Neural cell (in vitro differentiated cells): ENCODE results near the gene SLC22A5. TPM values are rescaled to one million over a fixed set of nuclear protein-coding genes. Genes with fewer than 3 reads are reported as not detected.
A peak's percentile ranks its signal among the peaks of the same experiment; 100 is the strongest.

Source experiments
- H2AFZ ChIP-seq: fragments of 200-600, 300-800 bp; sonication (generic), shearing (Covaris generic); 2 replicates; pipeline ENCODE4 v1.6.0; 2014; ENCODE audit warnings: low read depth, mild to moderate bottlenecking, antibody characterized with exemption, low read length, moderate library complexity
- H3F3A ChIP-seq: fragments of 200-600 bp; shearing (Covaris generic); 2 replicates; pipeline ENCODE4 v1.6.1; 2016; ENCODE audit warnings: mild to moderate bottlenecking, moderate library complexity, mixed read lengths, antibody characterized with exemption, low read length; ENCODE audit not compliant: insufficient read depth, poor library complexity, severe bottlenecking
- H3K27ac ChIP-seq: fragments of 200-600, 300-800 bp; sonication (generic), shearing (Covaris generic); 2 replicates; pipeline ENCODE4 v1.5.1; 2014; ENCODE audit warnings: mild to moderate bottlenecking, low read length, moderate library complexity
- H3K27me3 ChIP-seq: fragments of 300-800, 200-600 bp; sonication (generic), shearing (Covaris generic); 2 replicates; pipeline ENCODE4 v1.6.0; 2014; ENCODE audit warnings: mild to moderate bottlenecking, low read depth, low read length, moderate library complexity; ENCODE audit not compliant: insufficient read depth
- H3K36me3 ChIP-seq: fragments of 300-800, 200-600 bp; sonication (generic), shearing (Covaris generic); 2 replicates; pipeline ENCODE4 v1.5.1; 2014; ENCODE audit warnings: mild to moderate bottlenecking, antibody characterized with exemption, low read length, moderate library complexity; ENCODE audit not compliant: insufficient read depth
- H3K4me2 ChIP-seq: fragments of 300-800, 200-600 bp; sonication (generic), shearing (Covaris generic); 2 replicates; pipeline ENCODE4 v1.6.0; 2014; ENCODE audit warnings: mild to moderate bottlenecking, low read length
- H3K4me3 ChIP-seq: fragments of 300-800, 200-600 bp; sonication (generic), shearing (Covaris generic); 2 replicates; pipeline ENCODE4 v1.5.1; 2014; ENCODE audit warnings: mild to moderate bottlenecking, low read length, moderate library complexity
- H3K79me2 ChIP-seq: fragments of 200-600 bp; shearing (Covaris generic); replicated peaks from 2 replicates; pipeline ENCODE4 v1.6.0; 2014; ENCODE audit warnings: mild to moderate bottlenecking, low read length, moderate library complexity; ENCODE audit not compliant: insufficient read depth
- H3K9ac ChIP-seq: fragments of 300-800, 200-600 bp; sonication (generic), shearing (Covaris generic); 2 replicates; pipeline ENCODE4 v1.6.1; 2016; ENCODE audit warnings: mild to moderate bottlenecking, low read length, mixed read lengths
- H3K9me2 ChIP-seq: fragments of 200-600 bp; shearing (Covaris generic); 2 replicates; pipeline ENCODE4 v1.6.1; 2016; ENCODE audit warnings: mild to moderate bottlenecking, low read length, mixed read lengths; ENCODE audit not compliant: insufficient read depth
- H3K9me3 ChIP-seq: fragments of 200-600, 300-800 bp; sonication (generic), shearing (Covaris generic); 2 replicates; pipeline ENCODE4 v1.6.1; 2016; ENCODE audit warnings: mild to moderate bottlenecking, mixed run types, low read length, moderate library complexity, mixed read lengths
- H4K20me1 ChIP-seq: fragments of 200-600 bp; shearing (Covaris generic); 2 replicates; pipeline ENCODE4 v1.6.1; 2016; ENCODE audit warnings: mild to moderate bottlenecking, mixed run types; ENCODE audit not compliant: insufficient read depth
- EP300 ChIP-seq: fragments of 450-650 bp; conservative IDR thresholded peaks from 2 replicates; pipeline ENCODE4 v1.6.1; 2014; ENCODE audit warnings: antibody characterized with exemption, mild to moderate bottlenecking, moderate library complexity; ENCODE audit not compliant: poor library complexity, severe bottlenecking
- EZH2 ChIP-seq: fragments of 200-600, 300-800 bp; shearing (Covaris generic), sonication (generic); IDR thresholded peaks from 2 replicates; pipeline ENCODE4 v1.6.1; 2014; ENCODE audit warnings: antibody characterized with exemption, low read length, borderline replicate concordance, mild to moderate bottlenecking; ENCODE audit not compliant: insufficient read depth, poor library complexity, severe bottlenecking
- MXI1 ChIP-seq: fragments of 450-650 bp; conservative IDR thresholded peaks from 2 replicates; pipeline ENCODE4 v1.6.1; 2014; ENCODE audit warnings: antibody characterized with exemption, mild to moderate bottlenecking; ENCODE audit not compliant: poor library complexity, severe bottlenecking
- POLR2AphosphoS5 ChIP-seq: IDR thresholded peaks from 2 replicates; pipeline ENCODE4 v1.6.1; 2012
- RAD21 ChIP-seq: fragments of 450-650 bp; conservative IDR thresholded peaks from 2 replicates; pipeline ENCODE4 v1.6.1; 2014; ENCODE audit warnings: antibody characterized with exemption, mild to moderate bottlenecking, moderate library complexity
- SMC3 ChIP-seq: fragments of 450-650 bp; conservative IDR thresholded peaks from 2 replicates; pipeline ENCODE4 v1.6.1; 2014; ENCODE audit warnings: antibody characterized with exemption, mild to moderate bottlenecking, moderate library complexity; ENCODE audit not compliant: poor library complexity
- TAF1 ChIP-seq: IDR thresholded peaks from 2 replicates; pipeline ENCODE4 v1.6.1; 2012; ENCODE audit warnings: low read depth
- polyA plus RNA-seq: library from polyadenylated mRNA; depleted of rRNA; stranded (reverse); fragments of >200 nt; gene quantifications from 2 replicates; pipeline ENCODE4 v1.2.3, GENCODE V29; 2014
- TF ChIP-seq, protein P1 (sequence below): fragments of 450-650 bp; IDR thresholded peaks from 2 replicates; pipeline ENCODE4 v1.5.1; 2014; ENCODE audit warnings: antibody characterized with exemption, mild to moderate bottlenecking, moderate library complexity; ENCODE audit not compliant: poor library complexity, severe bottlenecking
- TF ChIP-seq, protein P2 (sequence below): IDR thresholded peaks from 2 replicates; pipeline ENCODE4 v1.6.1; 2012; ENCODE audit warnings: borderline replicate concordance

The SLC22A5 gene
- polyA plus RNA-seq, 1 donor from 2014 or later, result 5.5 TPM

- TF ChIP-seq EZH2, result no peak
- TF ChIP-seq POLR2AphosphoS5, result no peak
- TF ChIP-seq, protein P1, sequence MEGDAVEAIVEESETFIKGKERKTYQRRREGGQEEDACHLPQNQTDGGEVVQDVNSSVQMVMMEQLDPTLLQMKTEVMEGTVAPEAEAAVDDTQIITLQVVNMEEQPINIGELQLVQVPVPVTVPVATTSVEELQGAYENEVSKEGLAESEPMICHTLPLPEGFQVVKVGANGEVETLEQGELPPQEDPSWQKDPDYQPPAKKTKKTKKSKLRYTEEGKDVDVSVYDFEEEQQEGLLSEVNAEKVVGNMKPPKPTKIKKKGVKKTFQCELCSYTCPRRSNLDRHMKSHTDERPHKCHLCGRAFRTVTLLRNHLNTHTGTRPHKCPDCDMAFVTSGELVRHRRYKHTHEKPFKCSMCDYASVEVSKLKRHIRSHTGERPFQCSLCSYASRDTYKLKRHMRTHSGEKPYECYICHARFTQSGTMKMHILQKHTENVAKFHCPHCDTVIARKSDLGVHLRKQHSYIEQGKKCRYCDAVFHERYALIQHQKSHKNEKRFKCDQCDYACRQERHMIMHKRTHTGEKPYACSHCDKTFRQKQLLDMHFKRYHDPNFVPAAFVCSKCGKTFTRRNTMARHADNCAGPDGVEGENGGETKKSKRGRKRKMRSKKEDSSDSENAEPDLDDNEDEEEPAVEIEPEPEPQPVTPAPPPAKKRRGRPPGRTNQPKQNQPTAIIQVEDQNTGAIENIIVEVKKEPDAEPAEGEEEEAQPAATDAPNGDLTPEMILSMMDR, result no peak
- TF ChIP-seq MXI1, result no peak
- TF ChIP-seq EP300, result no peak
- TF ChIP-seq TAF1, result no peak
- TF ChIP-seq RAD21, result no peak
- TF ChIP-seq SMC3, result no peak
- TF ChIP-seq, protein P2, sequence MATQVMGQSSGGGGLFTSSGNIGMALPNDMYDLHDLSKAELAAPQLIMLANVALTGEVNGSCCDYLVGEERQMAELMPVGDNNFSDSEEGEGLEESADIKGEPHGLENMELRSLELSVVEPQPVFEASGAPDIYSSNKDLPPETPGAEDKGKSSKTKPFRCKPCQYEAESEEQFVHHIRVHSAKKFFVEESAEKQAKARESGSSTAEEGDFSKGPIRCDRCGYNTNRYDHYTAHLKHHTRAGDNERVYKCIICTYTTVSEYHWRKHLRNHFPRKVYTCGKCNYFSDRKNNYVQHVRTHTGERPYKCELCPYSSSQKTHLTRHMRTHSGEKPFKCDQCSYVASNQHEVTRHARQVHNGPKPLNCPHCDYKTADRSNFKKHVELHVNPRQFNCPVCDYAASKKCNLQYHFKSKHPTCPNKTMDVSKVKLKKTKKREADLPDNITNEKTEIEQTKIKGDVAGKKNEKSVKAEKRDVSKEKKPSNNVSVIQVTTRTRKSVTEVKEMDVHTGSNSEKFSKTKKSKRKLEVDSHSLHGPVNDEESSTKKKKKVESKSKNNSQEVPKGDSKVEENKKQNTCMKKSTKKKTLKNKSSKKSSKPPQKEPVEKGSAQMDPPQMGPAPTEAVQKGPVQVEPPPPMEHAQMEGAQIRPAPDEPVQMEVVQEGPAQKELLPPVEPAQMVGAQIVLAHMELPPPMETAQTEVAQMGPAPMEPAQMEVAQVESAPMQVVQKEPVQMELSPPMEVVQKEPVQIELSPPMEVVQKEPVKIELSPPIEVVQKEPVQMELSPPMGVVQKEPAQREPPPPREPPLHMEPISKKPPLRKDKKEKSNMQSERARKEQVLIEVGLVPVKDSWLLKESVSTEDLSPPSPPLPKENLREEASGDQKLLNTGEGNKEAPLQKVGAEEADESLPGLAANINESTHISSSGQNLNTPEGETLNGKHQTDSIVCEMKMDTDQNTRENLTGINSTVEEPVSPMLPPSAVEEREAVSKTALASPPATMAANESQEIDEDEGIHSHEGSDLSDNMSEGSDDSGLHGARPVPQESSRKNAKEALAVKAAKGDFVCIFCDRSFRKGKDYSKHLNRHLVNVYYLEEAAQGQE, result no peak
- no peak overlapping the region for H2AFZ ChIP-seq
- no peaks in the 10 kb centered on the region for H3K79me2 ChIP-seq
- no peak overlapping the region for H3K9ac ChIP-seq
- H3K9me2 ChIP-seq, result no peaks in the 10 kb centered on the region
- no peak overlapping the region for H3K27ac ChIP-seq
- H4K20me1 ChIP-seq, result no peaks in the 10 kb centered on the region
- H3K9me3 ChIP-seq, result no peaks in the 10 kb centered on the region
- H3K27me3 ChIP-seq, result no peaks in the 10 kb centered on the region
- H3F3A ChIP-seq, result no peaks in the 10 kb centered on the region
- peak overlapping the region; percentile 74 for H3K4me3 ChIP-seq
- H3K36me3 ChIP-seq, result no peaks in the 10 kb centered on the region
- H3K4me2 ChIP-seq, result no peak overlapping the region
These were observed 1.6 kb downstream of the SLC22A5 start for GRCh38 chr5:132370971-132371602.

- no peak overlapping the region for H3K4me3 ChIP-seq
- no peaks in the 10 kb centered on the region for H3K9me3 ChIP-seq
- no peak overlapping the region for H3K4me2 ChIP-seq
- H3K27me3 ChIP-seq, result no peaks in the 10 kb centered on the region
- no peaks in the 10 kb centered on the region for H3K9me2 ChIP-seq
- no peak overlapping the region for H2AFZ ChIP-seq
- H3K36me3 ChIP-seq, result no peaks in the 10 kb centered on the region
- no peaks in the 10 kb centered on the region for H4K20me1 ChIP-seq
- H3K9ac ChIP-seq, result no peak overlapping the region
- H3K27ac ChIP-seq, result no peak overlapping the region
- no peak for TF ChIP-seq POLR2AphosphoS5
- no peak for TF ChIP-seq RAD21
- no peak for TF ChIP-seq MXI1
- TF ChIP-seq, protein P1, result no peak
- no peak for TF ChIP-seq TAF1
- TF ChIP-seq EZH2, result no peak
- TF ChIP-seq EP300, result no peak
- TF ChIP-seq, protein P2, result no peak
- no peaks in the 10 kb centered on the region for H3F3A ChIP-seq
- no peaks in the 10 kb centered on the region for H3K79me2 ChIP-seq
These were observed 2.1 kb downstream of the SLC22A5 start for GRCh38 chr5:132371603-132371994.
